HUES64 (cell line): Measurements from ENCODE around the gene SNX8.
"Not testable (repeated sequence)": the region's sequence is repeated elsewhere in the genome, so short reads cannot be mapped to it uniquely, and the experiment has no call there.

Source experiments
- H3K27ac ChIP-seq: 2 replicates; pipeline ENCODE4 v1.7.0; 2013; ENCODE audit warnings: low read depth, low read length, inconsistent platforms
- H3K27me3 ChIP-seq: 2 replicates; pipeline ENCODE4 v1.6.1; 2013; ENCODE audit warnings: mild to moderate bottlenecking, low read length; ENCODE audit not compliant: insufficient read depth
- H3K36me3 ChIP-seq: 2 replicates; pipeline ENCODE4 v1.6.1; 2013; ENCODE audit warnings: mild to moderate bottlenecking, low read length; ENCODE audit not compliant: insufficient read depth
- H3K4me1 ChIP-seq: 2 replicates; pipeline ENCODE4 v1.6.1; 2013; ENCODE audit warnings: mild to moderate bottlenecking, low read length, moderate library complexity; ENCODE audit not compliant: insufficient read depth
- H3K4me3 ChIP-seq: 2 replicates; pipeline ENCODE4 v1.5.1; 2013; ENCODE audit warnings: mild to moderate bottlenecking, low read length, moderate library complexity
- H3K9ac ChIP-seq: 2 replicates; pipeline ENCODE4 v1.6.1; 2013; ENCODE audit warnings: mild to moderate bottlenecking, low read depth, low read length
- H3K9me3 ChIP-seq: 2 replicates; pipeline ENCODE4 v1.6.1; 2013; ENCODE audit warnings: low read depth, low read length; ENCODE audit not compliant: insufficient read depth
- WGBS: fragments of 150-250, 120-280 bp; methylation state at CpG from one replicate; pipeline ENCODE4 v1.1.7; 2013; ENCODE audit warnings: missing lambda C conversion rate; 5-methylcytosine and 5-hydroxymethylcytosine counted together

The SNX8 gene

DNA sequence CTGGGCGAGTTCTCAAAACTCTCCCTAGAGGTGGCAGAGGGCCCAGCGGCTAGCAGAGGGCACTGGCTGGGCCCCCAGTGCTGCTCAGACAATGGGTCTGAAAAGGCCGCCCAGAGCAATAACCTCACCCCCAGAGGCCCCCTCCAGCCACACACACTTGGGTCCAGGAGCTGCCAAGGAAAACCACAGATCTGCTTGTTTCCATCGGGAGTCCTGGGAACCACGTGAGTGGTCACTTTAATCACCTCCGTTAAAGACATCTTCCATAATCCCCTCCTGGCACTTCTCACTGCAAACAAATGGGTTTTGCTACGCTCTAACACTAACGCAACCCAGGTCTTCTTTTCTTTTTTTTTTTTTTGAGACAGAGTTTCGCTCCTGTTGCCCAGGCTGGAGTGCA lies 42.2 kb downstream of the SNX8 start:
- H3K4me3 ChIP-seq = no peak overlapping the region
- no peaks in the 10 kb centered on the region for H3K9me3 ChIP-seq
- H3K36me3 ChIP-seq = peaks cover 19% of the 10 kb centered on the region
- H3K27ac ChIP-seq = no peak overlapping the region
- H3K4me1 ChIP-seq = peaks cover 14% of the 10 kb centered on the region
- H3K27me3 ChIP-seq = no peaks in the 10 kb centered on the region
- no peak overlapping the region for H3K9ac ChIP-seq
- 90% methylated on average over 9 of the region's 9 CpGs for WGBS

DNA sequence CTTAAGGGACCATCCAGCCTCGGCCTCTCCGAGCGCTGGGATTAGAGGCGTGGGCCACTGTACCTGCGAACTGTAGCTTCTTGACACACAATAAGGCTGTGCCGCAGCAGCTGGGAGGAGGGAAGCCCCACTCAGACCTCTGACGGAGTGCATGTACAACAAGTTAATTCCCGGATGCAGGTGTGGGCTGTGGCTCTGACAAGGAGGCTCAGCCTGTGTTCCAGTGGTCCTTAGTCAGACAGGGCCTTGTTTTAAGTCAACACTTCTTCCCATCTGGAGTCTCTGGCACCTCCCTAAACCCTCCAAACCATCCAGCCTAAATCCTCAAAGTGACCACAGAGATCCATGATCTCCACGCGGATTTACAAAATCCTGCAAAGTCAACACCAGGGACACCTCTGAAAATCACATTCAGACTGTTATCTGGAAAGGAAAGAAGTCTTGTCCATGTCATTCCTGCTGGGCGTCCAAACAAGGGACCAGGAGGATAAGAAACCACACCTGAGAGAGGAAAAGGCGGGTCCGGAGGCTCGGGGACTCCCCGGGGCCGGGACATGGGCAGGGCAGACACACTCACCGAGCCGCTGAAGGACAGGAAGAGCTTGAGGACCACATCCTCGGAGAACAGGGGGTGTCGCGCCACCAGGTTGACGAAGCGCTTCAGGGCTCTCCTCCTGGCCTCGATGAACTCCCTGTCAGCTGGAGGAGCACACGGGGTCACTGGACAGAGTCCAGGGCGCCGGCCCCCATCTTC lies 42.8 kb downstream of the SNX8 start:
- Histone ChIP-seq H3K36me3 (peaks cover 23% of the 10 kb centered on the region), H3K27me3 (no peaks in the 10 kb centered on the region), H3K9me3 (no peaks in the 10 kb centered on the region), H3K9ac (no peak overlapping the region), H3K4me3 (no peak overlapping the region), H3K4me1 (peaks cover 14% of the 10 kb centered on the region), H3K27ac (no peak overlapping the region)
- WGBS = 89% methylated on average over 27 of the region's 27 CpGs

DNA sequence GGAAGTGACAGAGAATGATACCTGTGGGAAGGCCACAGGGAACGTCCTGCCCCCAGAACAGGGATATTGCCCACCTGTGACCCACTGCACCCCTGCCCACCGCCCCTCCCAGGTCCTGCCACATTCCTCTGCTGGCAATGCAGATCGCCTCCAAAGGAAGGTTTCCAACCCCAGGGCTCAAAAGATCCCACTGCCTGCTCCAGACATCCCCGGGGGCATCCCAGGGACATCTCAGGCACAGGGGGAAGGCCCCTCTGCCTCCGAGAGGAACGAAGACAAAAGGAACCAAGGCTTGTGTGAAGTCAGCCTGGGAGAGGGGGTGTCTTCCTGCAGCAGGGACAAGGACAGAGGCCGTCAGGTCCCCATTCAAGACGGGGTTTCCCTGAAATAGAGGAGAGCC lies 43.7 kb downstream of the SNX8 start:
- no peak overlapping the region for H3K4me3 ChIP-seq
- WGBS = 75% methylated on average over 8 of the region's 8 CpGs
- H3K9me3 ChIP-seq = no peaks in the 10 kb centered on the region
- H3K27me3 ChIP-seq = no peaks in the 10 kb centered on the region
- peaks cover 23% of the 10 kb centered on the region for H3K36me3 ChIP-seq
- peaks cover 14% of the 10 kb centered on the region for H3K4me1 ChIP-seq
- no peak overlapping the region for H3K9ac ChIP-seq
- H3K27ac ChIP-seq = peak overlapping the region; percentile 52; the same call in 1 of the 2 replicates

DNA sequence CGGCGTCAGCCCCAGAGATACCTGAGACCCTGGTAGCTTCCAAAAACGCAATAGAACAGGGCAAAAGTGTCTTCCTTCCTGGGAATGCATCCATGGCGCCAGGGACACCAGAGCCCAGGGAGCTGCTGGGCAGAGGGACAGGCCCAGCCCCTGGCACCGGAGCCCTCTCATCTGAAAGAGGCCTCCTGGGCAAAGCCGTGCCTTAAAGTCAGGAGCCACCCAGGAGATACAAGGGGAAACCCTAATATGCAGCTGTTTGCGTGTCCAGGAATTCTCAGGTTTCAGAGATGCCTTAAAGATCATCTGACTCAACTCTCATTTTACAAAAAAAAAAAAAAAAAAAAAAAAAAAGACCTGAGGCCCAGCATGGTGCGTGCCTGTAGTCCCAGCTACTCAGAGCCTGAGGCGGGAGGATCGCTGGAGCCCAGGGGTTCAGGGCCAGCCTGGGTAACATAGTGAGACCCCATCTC lies 44.2 kb downstream of the SNX8 start:
- peak overlapping the region; percentile 21; the same call in 1 of the 2 replicates for H3K9ac ChIP-seq
- WGBS = 66% methylated on average over 10 of the region's 10 CpGs
- H3K27me3 ChIP-seq = no peaks in the 10 kb centered on the region
- H3K36me3 ChIP-seq = peaks cover 21% of the 10 kb centered on the region
- H3K4me3 ChIP-seq = no peak overlapping the region
- no peaks in the 10 kb centered on the region for H3K9me3 ChIP-seq
- H3K4me1 ChIP-seq = peaks cover 14% of the 10 kb centered on the region
- H3K27ac ChIP-seq = peak overlapping the region; percentile 79

DNA sequence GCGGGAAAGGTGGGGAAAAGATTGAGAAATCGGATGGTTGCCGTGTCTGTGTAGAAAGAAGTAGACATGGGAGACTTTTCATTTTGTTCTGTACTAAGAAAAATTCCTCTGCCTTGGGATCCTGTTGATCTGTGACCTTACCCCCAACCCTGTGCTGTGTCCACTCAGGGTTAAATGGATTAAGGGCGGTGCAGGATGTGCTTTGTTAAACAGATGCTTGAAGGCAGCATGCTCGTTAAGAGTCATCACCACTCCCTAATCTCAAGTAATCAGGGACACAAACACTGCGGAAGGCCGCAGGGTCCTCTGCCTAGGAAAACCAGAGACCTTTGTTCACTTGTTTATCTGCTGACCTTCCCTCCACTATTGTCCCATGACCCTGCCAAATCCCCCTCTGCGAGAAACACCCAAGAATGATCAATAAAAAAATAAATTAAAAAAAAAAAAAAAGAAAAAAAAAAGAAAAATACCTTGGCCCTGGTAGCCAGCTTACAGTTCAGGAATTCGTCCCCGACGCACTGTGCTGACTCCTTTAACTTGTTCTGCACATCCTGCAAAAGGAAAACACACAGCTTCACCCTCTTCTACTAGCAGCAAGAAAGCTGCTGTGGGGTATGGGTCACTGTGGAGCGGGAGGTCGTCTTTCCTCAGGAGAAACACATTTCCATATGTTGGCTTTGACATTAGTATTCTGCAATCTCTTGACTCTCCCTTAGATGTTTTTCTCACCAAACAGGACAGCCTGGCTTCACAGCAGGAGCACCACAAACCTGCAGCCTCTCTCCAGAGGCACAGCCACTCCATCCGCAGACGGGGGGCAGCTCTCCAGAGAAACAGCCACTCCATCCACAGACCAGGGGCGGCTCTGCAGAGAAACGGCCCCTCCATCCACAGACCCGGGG lies 44.9 kb downstream of the SNX8 start:
- H3K27me3 ChIP-seq, H3K4me3 ChIP-seq, H3K9me3 ChIP-seq: not testable (repeated sequence)
- Histone ChIP-seq H3K9ac (peak overlapping the region; percentile 21; the same call in 1 of the 2 replicates), H3K36me3 (peaks cover 19% of the 10 kb centered on the region; the same call in 1 of the 2 replicates), H3K4me1 (peaks cover 14% of the 10 kb centered on the region), H3K27ac (peak overlapping the region; percentile 79)
- 29% methylated on average over 13 of the region's 18 CpGs for WGBS

DNA sequence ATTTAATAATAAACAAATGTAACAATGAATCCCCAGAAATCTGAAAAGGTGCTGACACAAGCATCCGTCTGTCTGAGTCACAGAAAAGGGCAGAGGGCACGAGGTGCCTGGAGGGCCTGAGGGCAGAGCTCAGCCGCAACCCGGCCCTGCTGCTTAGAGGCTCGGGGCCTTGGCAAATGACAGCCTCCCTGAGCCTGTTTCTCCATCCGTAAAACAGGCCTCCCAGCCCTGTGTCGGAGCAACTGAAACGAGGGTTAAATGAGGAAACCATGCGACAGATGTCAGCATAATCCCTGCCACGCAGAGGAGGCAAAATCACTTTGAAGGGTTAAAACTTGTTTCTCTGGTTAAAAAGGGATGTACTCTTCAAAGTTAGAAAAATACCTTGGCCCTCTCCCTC lies 47.3 kb downstream of the SNX8 start:
- Histone ChIP-seq H3K9ac (no peak overlapping the region), H3K27ac (no peak overlapping the region)
- WGBS = 80% methylated on average over 10 of the region's 10 CpGs

DNA sequence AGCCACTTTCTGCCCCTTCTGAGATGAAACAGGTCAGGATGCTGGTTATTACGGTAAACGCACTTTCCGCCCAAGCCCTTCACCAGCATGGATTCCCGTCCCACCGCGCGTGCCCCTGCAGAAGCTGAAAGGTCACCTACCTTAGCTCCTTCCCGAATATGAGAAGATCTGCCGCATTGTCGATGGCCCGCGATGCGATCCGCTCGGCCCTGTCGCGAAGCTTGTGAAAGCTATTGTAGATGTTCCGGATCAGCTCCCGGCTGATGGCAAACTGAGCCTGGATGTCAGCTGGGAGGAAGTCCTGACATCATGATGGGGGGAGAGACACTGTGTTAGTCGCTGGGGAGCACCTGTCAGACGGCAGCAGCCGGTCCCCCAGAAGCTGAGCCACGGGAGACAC lies 50.1 kb downstream of the SNX8 start:
- Histone ChIP-seq H3K27me3 (no peaks in the 10 kb centered on the region), H3K27ac (no peak overlapping the region), H3K9ac (no peak overlapping the region), H3K9me3 (no peaks in the 10 kb centered on the region), H3K4me3 (no peak overlapping the region), H3K36me3 (peaks cover 25% of the 10 kb centered on the region), H3K4me1 (no peaks in the 10 kb centered on the region)
- whole genome bisulfite sequencing = 98% methylated on average over 23 of the region's 23 CpGs

More for the DNA sequence above, 47.3 kb downstream of the SNX8 start:
- Histone ChIP-seq H3K27me3 (no peaks in the 10 kb centered on the region), H3K4me1 (peaks cover 14% of the 10 kb centered on the region), H3K9me3 (no peaks in the 10 kb centered on the region), H3K36me3 (peaks cover 26% of the 10 kb centered on the region), H3K4me3 (no peak overlapping the region)

DNA sequence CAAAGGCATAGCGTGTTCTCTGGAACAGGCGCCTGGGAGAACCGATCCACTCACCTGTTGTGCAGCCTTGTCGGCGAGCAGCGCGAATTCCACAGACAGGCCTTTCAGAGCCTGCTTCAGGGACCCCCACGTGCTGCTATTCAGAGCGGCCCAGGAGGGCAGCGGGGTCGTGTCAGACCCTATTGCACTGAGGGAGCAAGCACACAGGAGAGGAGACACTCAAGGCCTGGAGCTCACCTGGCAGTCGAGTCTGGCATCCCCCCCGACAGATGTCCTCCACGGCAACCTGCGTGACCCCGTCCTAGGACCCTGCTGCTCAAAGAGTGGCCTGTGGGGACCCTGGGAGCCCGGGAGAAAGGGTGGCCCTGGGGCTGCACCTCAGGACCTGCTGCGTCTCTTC lies 51.1 kb downstream of the SNX8 start:
- Histone ChIP-seq H3K4me1 (no peaks in the 10 kb centered on the region), H3K27me3 (no peaks in the 10 kb centered on the region), H3K27ac (no peak overlapping the region), H3K4me3 (no peak overlapping the region), H3K9me3 (no peaks in the 10 kb centered on the region), H3K36me3 (peaks cover 25% of the 10 kb centered on the region), H3K9ac (no peak overlapping the region)
- WGBS = 93% methylated on average over 18 of the region's 18 CpGs

DNA sequence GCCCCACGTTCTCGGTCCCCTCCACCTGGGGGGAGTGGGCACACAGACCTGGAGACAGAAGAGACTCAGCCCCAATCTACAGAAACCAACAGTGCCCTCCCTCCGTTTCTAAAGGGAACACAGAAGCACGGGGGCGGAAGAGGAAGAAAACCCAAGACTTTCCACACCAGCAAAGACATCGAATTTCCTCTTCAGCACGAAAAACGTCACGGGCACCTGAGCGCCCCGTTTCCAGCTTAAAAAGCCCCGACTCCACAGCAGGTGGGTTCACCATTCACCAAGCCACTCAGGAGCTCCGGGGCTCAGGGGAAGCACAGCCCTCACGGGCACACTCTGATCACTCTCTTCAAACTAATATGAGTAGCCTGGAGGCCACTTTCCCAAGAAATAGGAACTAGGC lies 52.6 kb downstream of the SNX8 start:
- no peak overlapping the region for H3K9ac ChIP-seq
- H3K27me3 ChIP-seq = no peaks in the 10 kb centered on the region
- H3K4me3 ChIP-seq = no peak overlapping the region
- peaks cover 31% of the 10 kb centered on the region for H3K36me3 ChIP-seq
- no peaks in the 10 kb centered on the region for H3K9me3 ChIP-seq
- 95% methylated on average over 14 of the region's 14 CpGs for WGBS
- no peak overlapping the region for H3K27ac ChIP-seq
- no peaks in the 10 kb centered on the region for H3K4me1 ChIP-seq

DNA sequence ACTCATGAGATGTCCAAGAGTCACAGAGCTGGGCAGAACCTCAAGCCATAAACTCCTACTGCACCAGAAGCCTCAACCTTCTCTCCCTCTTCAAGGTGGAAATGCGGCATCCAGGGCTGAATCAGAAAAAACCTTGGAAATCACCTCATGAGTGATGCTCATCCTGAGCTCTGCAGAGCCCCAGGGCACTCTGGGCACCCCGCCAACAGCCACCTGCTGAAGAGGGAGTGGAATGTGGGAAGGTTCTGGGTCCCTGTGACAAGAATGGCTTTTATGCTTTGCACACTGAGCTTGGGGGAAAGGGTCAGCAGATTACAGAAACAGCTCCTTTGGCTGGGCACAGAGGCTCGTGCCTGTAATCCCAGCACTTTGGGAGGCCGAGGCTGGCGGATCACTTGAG lies 53.4 kb downstream of the SNX8 start:
- no peak overlapping the region for H3K9ac ChIP-seq
- no peak overlapping the region for H3K27ac ChIP-seq
- 94% methylated on average over 5 of the region's 5 CpGs for WGBS
- peaks cover 35% of the 10 kb centered on the region for H3K36me3 ChIP-seq
- H3K4me3 ChIP-seq = no peak overlapping the region
- H3K9me3 ChIP-seq = no peaks in the 10 kb centered on the region
- H3K4me1 ChIP-seq = no peaks in the 10 kb centered on the region
- H3K27me3 ChIP-seq = no peaks in the 10 kb centered on the region

DNA sequence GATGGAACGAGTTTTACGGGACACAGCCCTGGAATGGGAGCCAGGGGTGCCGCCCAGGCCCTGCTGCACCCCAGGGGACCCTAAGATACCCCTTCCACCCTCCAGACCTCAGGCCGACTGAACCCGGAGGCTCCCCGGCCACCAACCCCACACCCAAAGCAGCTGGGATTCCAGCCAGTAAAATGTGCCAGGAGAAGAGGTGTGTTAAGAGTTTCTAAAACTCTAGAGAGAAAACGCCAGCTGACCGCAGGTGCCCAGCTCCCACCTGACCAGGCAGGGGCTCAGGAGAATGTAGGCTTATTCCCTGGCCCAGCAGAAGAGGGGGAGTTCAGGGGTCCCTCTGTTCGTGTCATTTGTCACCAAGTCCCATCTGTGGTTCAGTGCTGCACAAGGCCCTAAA lies 54.8 kb downstream of the SNX8 start:
- Histone ChIP-seq H3K4me3 (no peak overlapping the region), H3K9me3 (no peaks in the 10 kb centered on the region), H3K36me3 (peaks cover 40% of the 10 kb centered on the region), H3K27ac (no peak overlapping the region), H3K4me1 (no peaks in the 10 kb centered on the region), H3K27me3 (no peaks in the 10 kb centered on the region), H3K9ac (no peak overlapping the region)
- 92% methylated on average over 6 of the region's 9 CpGs for WGBS
